Loucy (cell line): ENCODE data around the gene RNF4.

Source experiments
- H2AFZ ChIP-seq: fragments of 200-600 bp; sonication (generic); 2 replicates; pipeline ENCODE4 v1.6.0; 2016; ENCODE audit warnings: antibody characterized with exemption, mild to moderate bottlenecking, low read length, moderate library complexity
- H3F3A ChIP-seq: fragments of 200-600 bp; 2 replicates; pipeline ENCODE4 v1.6.0; 2016; ENCODE audit warnings: antibody characterized with exemption, low read depth, mild to moderate bottlenecking
- H3K27me3 ChIP-seq: fragments of 200-600 bp; sonication (generic); 2 replicates; pipeline ENCODE4 v1.6.1; 2014; ENCODE audit warnings: low read length, mild to moderate bottlenecking; ENCODE audit not compliant: insufficient read depth, poor library complexity, severe bottlenecking
- H3K36me3 ChIP-seq: fragments of 200-600 bp; sonication (generic); 2 replicates; pipeline ENCODE4 v1.6.1; 2016; ENCODE audit warnings: low read length; ENCODE audit not compliant: insufficient read depth
- H3K4me1 ChIP-seq: fragments of 200-600 bp; sonication (generic); 2 replicates; pipeline ENCODE4 v1.5.1; 2014; ENCODE audit warnings: low read length, mild to moderate bottlenecking; ENCODE audit not compliant: insufficient read depth, poor library complexity, severe bottlenecking
- H3K4me2 ChIP-seq: fragments of 200-600 bp; sonication (generic); 2 replicates; pipeline ENCODE4 v1.6.0; 2014; ENCODE audit warnings: antibody characterized with exemption, low read length, low read depth, mild to moderate bottlenecking; ENCODE audit not compliant: poor library complexity, severe bottlenecking
- H3K4me3 ChIP-seq: fragments of 200-600 bp; sonication (generic); 2 replicates; pipeline ENCODE4 v1.5.1; 2014; ENCODE audit warnings: low read length, mild to moderate bottlenecking, mixed read lengths; ENCODE audit not compliant: poor library complexity, severe bottlenecking
- H3K79me2 ChIP-seq: fragments of 200-600 bp; sonication (generic); 2 replicates; pipeline ENCODE4 v1.6.1; 2014; ENCODE audit warnings: low read length; ENCODE audit not compliant: insufficient read depth
- H3K9ac ChIP-seq: fragments of 200-600 bp; sonication (generic); 2 replicates; pipeline ENCODE4 v1.6.0; 2014; ENCODE audit warnings: mild to moderate bottlenecking, low read depth, low read length, moderate library complexity; ENCODE audit not compliant: poor library complexity, severe bottlenecking
- H3K9me2 ChIP-seq: fragments of 200-600 bp; sonication (generic); replicated peaks from 2 replicates; pipeline ENCODE4 v1.6.1; 2016; ENCODE audit warnings: low read depth, low read length, mixed read lengths
- H3K9me3 ChIP-seq: fragments of 200-600 bp; sonication (generic); 2 replicates; pipeline ENCODE4 v1.6.1; 2014; ENCODE audit warnings: mild to moderate bottlenecking, antibody characterized with exemption, low read length, low read depth; ENCODE audit not compliant: insufficient read depth
- H4K20me1 ChIP-seq: fragments of 200-600 bp; sonication (generic); 2 replicates; pipeline ENCODE4 v1.6.0; 2014; ENCODE audit warnings: antibody characterized with exemption, low read length, mild to moderate bottlenecking; ENCODE audit not compliant: insufficient read depth, poor library complexity, severe bottlenecking
- CTCF ChIP-seq: fragments of 200-600 bp; sonication (generic); conservative IDR thresholded peaks from 2 replicates; pipeline ENCODE4 v1.5.1; 2014; ENCODE audit warnings: mild to moderate bottlenecking, antibody characterized with exemption, low read length
- EZH2phosphoT487 ChIP-seq: fragments of 200-600 bp; IDR thresholded peaks from 2 replicates; pipeline ENCODE4 v1.6.1; 2018; ENCODE audit warnings: antibody characterized with exemption, mild to moderate bottlenecking, moderate library complexity, borderline replicate concordance

RNF4 gene

GRCh38 chr4:2443956-2444740 lies 24.8 kb upstream of the RNF4 start:
- no peaks in the 10 kb centered on the region for H3K27me3 ChIP-seq
- no peaks in the 10 kb centered on the region for H3K36me3 ChIP-seq
- H3K4me2 ChIP-seq = no peak overlapping the region
- H3F3A ChIP-seq = no peaks in the 10 kb centered on the region
- no peaks in the 10 kb centered on the region for H3K9me3 ChIP-seq
- TF ChIP-seq EZH2phosphoT487 = no peak
- TF ChIP-seq CTCF = no peak
- H4K20me1 ChIP-seq = no peaks in the 10 kb centered on the region
- H2AFZ ChIP-seq = no peak overlapping the region
- H3K9ac ChIP-seq = no peak overlapping the region
- no peaks in the 10 kb centered on the region for H3K9me2 ChIP-seq
- peaks cover 8% of the 10 kb centered on the region for H3K4me1 ChIP-seq
- H3K4me3 ChIP-seq = no peak overlapping the region
- H3K79me2 ChIP-seq = no peaks in the 10 kb centered on the region

GRCh38 chr4:2445130-2445529 lies 23.8 kb upstream of the RNF4 start:
- Histone ChIP-seq H3K4me2 (no peak overlapping the region), H4K20me1 (no peaks in the 10 kb centered on the region), H3K4me1 (peaks cover 8% of the 10 kb centered on the region), H3K79me2 (no peaks in the 10 kb centered on the region), H3F3A (no peaks in the 10 kb centered on the region), H3K27me3 (no peaks in the 10 kb centered on the region), H3K9me2 (no peaks in the 10 kb centered on the region), H3K36me3 (no peaks in the 10 kb centered on the region), H2AFZ (no peak overlapping the region), H3K9me3 (no peaks in the 10 kb centered on the region), H3K4me3 (no peak overlapping the region), H3K9ac (no peak overlapping the region)
- TF ChIP-seq CTCF (no peak), EZH2phosphoT487 (no peak)

GRCh38 chr4:2445571-2445970 lies 23.3 kb upstream of the RNF4 start:
- no peak overlapping the region for H3K4me2 ChIP-seq
- no peak overlapping the region for H3K4me3 ChIP-seq
- no peak overlapping the region for H2AFZ ChIP-seq
- peaks cover 8% of the 10 kb centered on the region for H3K4me1 ChIP-seq
- no peaks in the 10 kb centered on the region for H3K9me2 ChIP-seq
- H4K20me1 ChIP-seq = no peaks in the 10 kb centered on the region
- no peak for TF ChIP-seq CTCF
- no peaks in the 10 kb centered on the region for H3K9me3 ChIP-seq
- no peaks in the 10 kb centered on the region for H3K27me3 ChIP-seq
- no peaks in the 10 kb centered on the region for H3F3A ChIP-seq
- no peaks in the 10 kb centered on the region for H3K36me3 ChIP-seq
- no peaks in the 10 kb centered on the region for H3K79me2 ChIP-seq
- no peak overlapping the region for H3K9ac ChIP-seq
